Astrocyte (in vitro differentiated cells and primary cell): ENCODE data around the gene SSTR5.

Source experiments
- EZH2 ChIP-seq: IDR thresholded peaks from 2 replicates; pipeline ENCODE4 v1.6.1; 2012; ENCODE audit warnings: mild to moderate bottlenecking, low read length, inconsistent platforms; ENCODE audit not compliant: insufficient read depth
- TF ChIP-seq, protein P1 (sequence below): IDR thresholded peaks from 2 replicates; pipeline ENCODE4 v1.5.1; 2011; ENCODE audit warnings: low read depth, mild to moderate bottlenecking, inconsistent platforms, low read length, moderate library complexity; ENCODE audit not compliant: insufficient read depth

DNA sequence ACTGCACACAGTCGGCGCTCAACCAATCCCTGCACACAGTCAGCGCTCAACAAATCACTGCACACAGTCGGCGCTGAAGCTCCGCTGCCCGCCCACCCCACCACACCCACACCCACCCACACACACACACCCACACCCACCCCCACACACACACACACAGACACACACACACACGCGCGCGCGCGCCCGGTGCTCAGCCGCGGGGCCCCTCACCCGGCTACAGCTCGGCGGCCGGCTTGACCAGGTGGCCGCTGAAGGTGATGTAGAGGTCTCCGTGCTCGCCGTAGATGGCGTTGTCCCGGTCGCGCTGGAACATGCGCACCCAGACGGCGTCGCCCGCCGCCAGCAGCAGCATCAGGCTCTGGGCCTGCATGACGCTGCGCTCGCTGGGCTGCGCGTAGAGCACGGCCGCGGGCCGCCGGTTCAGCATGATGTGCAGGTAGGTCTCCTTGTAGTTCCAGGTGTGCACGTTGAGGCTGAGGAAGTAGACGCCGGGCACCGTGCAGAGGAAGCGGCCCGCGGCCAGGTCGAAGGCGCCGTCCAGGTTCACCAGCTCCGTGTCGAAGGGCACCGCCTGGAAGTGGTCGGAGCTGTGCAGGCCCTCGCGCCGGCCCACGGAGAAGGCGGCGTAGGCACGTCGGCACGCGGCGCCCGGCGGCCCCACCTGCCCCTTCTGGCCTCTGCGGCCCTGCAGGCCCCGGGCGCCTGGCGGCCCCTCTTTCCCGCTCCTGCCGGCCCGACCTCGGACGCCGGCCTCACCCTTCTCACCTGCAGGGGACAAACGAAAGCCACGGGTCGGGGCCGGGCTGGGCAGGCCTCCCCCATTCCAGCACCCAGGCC, 21.0 kb downstream of the SSTR5 start:
- TF ChIP-seq, protein P1, sequence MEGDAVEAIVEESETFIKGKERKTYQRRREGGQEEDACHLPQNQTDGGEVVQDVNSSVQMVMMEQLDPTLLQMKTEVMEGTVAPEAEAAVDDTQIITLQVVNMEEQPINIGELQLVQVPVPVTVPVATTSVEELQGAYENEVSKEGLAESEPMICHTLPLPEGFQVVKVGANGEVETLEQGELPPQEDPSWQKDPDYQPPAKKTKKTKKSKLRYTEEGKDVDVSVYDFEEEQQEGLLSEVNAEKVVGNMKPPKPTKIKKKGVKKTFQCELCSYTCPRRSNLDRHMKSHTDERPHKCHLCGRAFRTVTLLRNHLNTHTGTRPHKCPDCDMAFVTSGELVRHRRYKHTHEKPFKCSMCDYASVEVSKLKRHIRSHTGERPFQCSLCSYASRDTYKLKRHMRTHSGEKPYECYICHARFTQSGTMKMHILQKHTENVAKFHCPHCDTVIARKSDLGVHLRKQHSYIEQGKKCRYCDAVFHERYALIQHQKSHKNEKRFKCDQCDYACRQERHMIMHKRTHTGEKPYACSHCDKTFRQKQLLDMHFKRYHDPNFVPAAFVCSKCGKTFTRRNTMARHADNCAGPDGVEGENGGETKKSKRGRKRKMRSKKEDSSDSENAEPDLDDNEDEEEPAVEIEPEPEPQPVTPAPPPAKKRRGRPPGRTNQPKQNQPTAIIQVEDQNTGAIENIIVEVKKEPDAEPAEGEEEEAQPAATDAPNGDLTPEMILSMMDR = no peak
- TF ChIP-seq EZH2 = no peak
